SIG-M5 treated with dmso at 0.1 percent for 504 hours (cell line): ENCODE data around the gene TRIB2.

Experiments used
- DNase-seq: peaks from one replicate; lab custom pipeline; 2025; ENCODE audit not compliant: unreplicated experiment; lab: John Stamatoyannopoulos, UW

Gene TRIB2

GRCh38 chr2:12773586-12774394, 57.1 kb downstream of the TRIB2 start:
- DNase-seq, result no peak

- no peak for DNase-seq
Measured at GRCh38 chr2:12774395-12774727, 57.6 kb downstream of the TRIB2 start.

GRCh38 chr2:12776521-12776961, 59.8 kb downstream of the TRIB2 start:
- no peak for DNase-seq

GRCh38 chr2:12778369-12778768, 61.6 kb downstream of the TRIB2 start:
- no peak for DNase-seq

- DNase-seq, result no peak
Measured at GRCh38 chr2:12778811-12779579, 62.3 kb downstream of the TRIB2 start.

GRCh38 chr2:12781329-12781728, 64.6 kb downstream of the TRIB2 start:
- no peak for DNase-seq

GRCh38 chr2:12787891-12788801, 71.4 kb downstream of the TRIB2 start:
- no peak for DNase-seq

- no peak for DNase-seq
Measured at GRCh38 chr2:12791906-12792305, 75.2 kb downstream of the TRIB2 start.
